WTC11 (cell line): Measurements from ENCODE around the gene MINDY1. TPM values are rescaled to one million over a fixed set of nuclear protein-coding genes. Genes with fewer than 3 reads are reported as not detected.

Experiments used
- ATAC-seq: fragments of 200-7000 bp; cut with Tn5 transposase; 2 replicates; pipeline ENCODE4 v1.10.0; 2021; ENCODE audit warnings: mild to moderate bottlenecking, moderate library complexity
- CTCF ChIA-PET: fragments of 300-600 bp; sonication (Branson Sonifier 250); formaldehyde crosslinking; loops from one replicate; lab custom pipeline; 2021; ENCODE audit warnings: antibody characterized with exemption; lab: Charles Lee
- POLR2A ChIA-PET: fragments of 350-600 bp; sonication (Branson Sonifier 250); formaldehyde crosslinking; loops from one replicate; lab custom pipeline; 2021; ENCODE audit warnings: antibody characterized with exemption; lab: Charles Lee
- DNase-seq: peaks from one replicate; pipeline ENCODE4 v3.0.0; 2021; ENCODE audit warnings: low spot score
- H3K27ac Mint-ChIP-seq: 2 replicates; pipeline ENCODE4 v1.8.0; 2021; ENCODE audit warnings: mixed read lengths
- H3K27me3 Mint-ChIP-seq: 2 replicates; pipeline ENCODE4 v1.8.0; 2021; ENCODE audit warnings: low read depth, mild to moderate bottlenecking, moderate library complexity, mixed read lengths
- H3K36me3 Mint-ChIP-seq: 2 replicates; pipeline ENCODE4 v1.8.0; 2021; ENCODE audit warnings: mixed read lengths
- H3K4me1 Mint-ChIP-seq: 2 replicates; pipeline ENCODE4 v1.8.0; 2022; ENCODE audit warnings: mixed read lengths
- H3K4me3 Mint-ChIP-seq: 2 replicates; pipeline ENCODE4 v1.8.0; 2021; ENCODE audit warnings: mild to moderate bottlenecking, moderate library complexity, mixed read lengths
- H3K9me3 Mint-ChIP-seq: 2 replicates; pipeline ENCODE4 v1.8.0; 2021; ENCODE audit warnings: mixed read lengths
- AFF4 ChIP-seq: sonication (generic); formaldehyde crosslinking; IDR thresholded peaks from 2 replicates; pipeline ENCODE4 v1.8.1; 2023; ENCODE audit warnings: mild to moderate bottlenecking, missing genetic modification reagents, borderline replicate concordance
- ARID4B ChIP-seq: sonication (generic); formaldehyde crosslinking; IDR thresholded peaks from 2 replicates; pipeline ENCODE4 v1.8.0; 2023; ENCODE audit warnings: missing genetic modification reagents, mild to moderate bottlenecking, borderline replicate concordance
- ATF1 ChIP-seq: sonication (generic); formaldehyde crosslinking; IDR thresholded peaks from 2 replicates; pipeline ENCODE4 v1.8.1; 2023; ENCODE audit warnings: mild to moderate bottlenecking, moderate library complexity, missing genetic modification reagents
- E2F5 ChIP-seq: sonication (generic); formaldehyde crosslinking; IDR thresholded peaks from 2 replicates; pipeline ENCODE4 v1.8.1; 2022; ENCODE audit warnings: mild to moderate bottlenecking, moderate library complexity, missing genetic modification reagents
- ELF4 ChIP-seq: sonication (generic); formaldehyde crosslinking; IDR thresholded peaks from 2 replicates; pipeline ENCODE4 v1.8.1; 2022; ENCODE audit warnings: low read depth, mild to moderate bottlenecking, moderate library complexity, missing genetic modification reagents
- EMX1 ChIP-seq: fragments of 250-450 bp; sonication (Bioruptor Pico); IDR thresholded peaks from 2 replicates; pipeline ENCODE4 v1.8.0; 2021; ENCODE audit warnings: mild to moderate bottlenecking
- ETV6 ChIP-seq: sonication (generic); formaldehyde crosslinking; IDR thresholded peaks from 2 replicates; pipeline ENCODE4 v1.8.1; 2022; ENCODE audit warnings: mild to moderate bottlenecking, missing genetic modification reagents
- FOXP4 ChIP-seq: sonication (generic); formaldehyde crosslinking; IDR thresholded peaks from 2 replicates; pipeline ENCODE4 v1.8.0; 2022; ENCODE audit warnings: mild to moderate bottlenecking, missing genetic modification reagents
- JAZF1 ChIP-seq: fragments of 250-450 bp; sonication (Bioruptor Pico); IDR thresholded peaks from 2 replicates; pipeline ENCODE4 v1.9.0; 2021; ENCODE audit warnings: moderate library complexity, mild to moderate bottlenecking, inconsistent platforms
- MYBL2 ChIP-seq: sonication (generic); formaldehyde crosslinking; IDR thresholded peaks from 2 replicates; pipeline ENCODE4 v1.8.1; 2023; ENCODE audit warnings: mild to moderate bottlenecking, moderate library complexity, missing genetic modification reagents
- PRRX2 ChIP-seq: fragments of 250-450 bp; sonication (Bioruptor Pico); IDR thresholded peaks from 2 replicates; pipeline ENCODE4 v1.8.0; 2021; ENCODE audit warnings: mild to moderate bottlenecking
- SMAD4 ChIP-seq: sonication (generic); formaldehyde crosslinking; IDR thresholded peaks from 2 replicates; pipeline ENCODE4 v1.8.0; 2022; ENCODE audit warnings: mild to moderate bottlenecking, missing genetic modification reagents
- ZNF219 ChIP-seq: sonication (generic); formaldehyde crosslinking; IDR thresholded peaks from 2 replicates; pipeline ENCODE4 v1.8.0; 2023; ENCODE audit warnings: missing genetic modification reagents, mild to moderate bottlenecking, borderline replicate concordance
- ZNF232 ChIP-seq: sonication (generic); formaldehyde crosslinking; IDR thresholded peaks from 2 replicates; pipeline ENCODE4 v1.8.0; 2022; ENCODE audit warnings: mild to moderate bottlenecking, missing genetic modification reagents
- ZNF532 ChIP-seq: fragments of 250-450 bp; sonication (Bioruptor Pico); IDR thresholded peaks from 2 replicates; pipeline ENCODE4 v1.9.0; 2021; ENCODE audit warnings: mild to moderate bottlenecking, borderline replicate concordance
- ZSCAN18 ChIP-seq: fragments of 250-450 bp; sonication (Bioruptor Pico); IDR thresholded peaks from 2 replicates; pipeline ENCODE4 v2.1.2; 2022; ENCODE audit warnings: mild to moderate bottlenecking, moderate library complexity
- total RNA-seq: library from RNA; stranded (reverse); gene quantifications from 3 replicates; pipeline ENCODE4 v1.2.3, GENCODE V29; 2021

MINDY1 gene
- total RNA-seq, 1 experiment from 2014 or later: 10.1 TPM

GRCh38 chr1:150965605-150966004, 41.1 kb downstream of the MINDY1 start:
- no peak for DNase-seq
- ChIA-PET CTCF (interaction anchor here (0.8 to 1.4 kb wide), 3 partner anchors 14 to 41 kb away, joined by 3 to 5 read pairs (median 3); partner anchors contain the start of gene MINDY1), POLR2A (interaction anchor here (1.0 kb wide), 1 partner anchor 41 kb away, joined by 3 read pairs; the partner anchor contains the start of gene MINDY1)
- Mint-ChIP-seq H3K9me3 (no peaks in the 10 kb centered on the region), H3K27me3 (no peaks in the 10 kb centered on the region), H3K27ac (no peak overlapping the region), H3K4me3 (no peak overlapping the region), H3K4me1 (peaks cover 8% of the 10 kb centered on the region), H3K36me3 (peaks cover 76% of the 10 kb centered on the region)
- no peak for TF ChIP-seq ZSCAN18
- TF ChIP-seq ATF1 (CRISPR knock-in tag): no peak
- TF ChIP-seq SMAD4 (CRISPR knock-in tag): no peak
- TF ChIP-seq ZNF232 (CRISPR knock-in tag): no peak
- TF ChIP-seq JAZF1 (CRISPR knock-in tag): no peak
- TF ChIP-seq ETV6: no peak
- TF ChIP-seq ELF4 (CRISPR knock-in tag): no peak
- no peak for TF ChIP-seq MYBL2 (CRISPR knock-in tag)
- TF ChIP-seq EMX1: no peak
- no peak for ATAC-seq

GRCh38 chr1:150964164-150964489, 42.6 kb downstream of the MINDY1 start:
- no peak for ATAC-seq
- Mint-ChIP-seq H3K27me3 (no peaks in the 10 kb centered on the region), H3K27ac (peak overlapping the region; percentile 33), H3K9me3 (no peaks in the 10 kb centered on the region), H3K4me1 (peaks cover 2% of the 10 kb centered on the region; the same call in 1 of the 2 replicates), H3K36me3 (peaks cover 91% of the 10 kb centered on the region), H3K4me3 (no peak overlapping the region)
- DNase-seq: no peak
- CTCF ChIA-PET: no interaction called here
- POLR2A ChIA-PET: no interaction called here
- TF ChIP-seq ZNF532 (CRISPR knock-in tag) (no peak), PRRX2 (CRISPR knock-in tag) (no peak), ARID4B (CRISPR knock-in tag) (no peak), E2F5 (CRISPR knock-in tag) (no peak), FOXP4 (no peak), ZNF219 (CRISPR knock-in tag) (no peak), AFF4 (CRISPR knock-in tag) (no peak)
